Measurements from ENCODE around the gene MAEA. TPM values are rescaled to one million over a fixed set of nuclear protein-coding genes. Genes with fewer than 3 reads are reported as not detected.
A peak's percentile ranks its signal among the peaks of the same experiment; 100 is the strongest.

Gene MAEA
- total and polyA plus RNA-seq, 2 experiments from 2014 or later: 57.3 to 85.0 TPM

DNA sequence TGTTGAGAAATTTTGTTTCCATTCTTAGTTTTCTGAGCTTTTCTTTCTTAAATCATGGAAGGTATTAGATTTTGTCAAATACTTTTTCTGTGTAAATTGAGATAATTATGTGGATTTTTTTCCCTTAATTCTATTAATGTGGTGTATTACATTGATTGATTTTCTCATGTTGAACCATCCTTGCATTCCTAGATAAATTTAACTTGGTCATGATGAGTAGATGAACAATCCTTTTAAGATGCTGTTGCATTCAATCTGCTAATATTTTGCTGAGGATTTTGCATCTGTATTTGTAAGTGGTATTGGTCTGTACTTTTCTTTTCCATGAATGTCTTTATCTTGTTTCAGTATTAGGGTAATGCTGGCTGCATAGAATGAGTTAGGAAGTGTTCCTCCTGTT lies 20.5 kb upstream of the MAEA start:
- Histone ChIP-seq H3K4me1 (ENCODE audit: insufficient read depth) (no peaks in the 10 kb centered on the region), H3K79me2 (ENCODE audit: insufficient read depth) (no peaks in the 10 kb centered on the region), H3K9ac (no peak overlapping the region), H3K4me3 (no peak overlapping the region), H3K9me2 (ENCODE audit: insufficient read depth) (no peaks in the 10 kb centered on the region), H3K36me3 (ENCODE audit: low read depth) (no peaks in the 10 kb centered on the region), H3K27me3 (replicated peaks; ENCODE audit: insufficient read depth) (no peaks in the 10 kb centered on the region), H3F3A (ENCODE audit: insufficient read depth) (no peaks in the 10 kb centered on the region), H4K20me1 (ENCODE audit: insufficient read depth) (no peaks in the 10 kb centered on the region), H3K4me2 (ENCODE audit: unreplicated experiment) (no peak overlapping the region), H2AFZ (no peak overlapping the region), H3K27ac (no peak overlapping the region), H3K9me3 (ENCODE audit: low read depth) (peaks cover 11% of the 10 kb centered on the region)
- TF ChIP-seq EZH2phosphoT487 (IDR thresholded peaks at IDR 0.05; ENCODE audit: insufficient read depth, low read depth): no peak
- TF ChIP-seq EZH2 (IDR thresholded peaks at IDR 0.05; ENCODE audit: insufficient read depth, poor library complexity, severe bottlenecking): no peak
- DNase-seq: peak; percentile 19
- in situ Hi-C loops (cut with MboI): no loop called here

DNA sequence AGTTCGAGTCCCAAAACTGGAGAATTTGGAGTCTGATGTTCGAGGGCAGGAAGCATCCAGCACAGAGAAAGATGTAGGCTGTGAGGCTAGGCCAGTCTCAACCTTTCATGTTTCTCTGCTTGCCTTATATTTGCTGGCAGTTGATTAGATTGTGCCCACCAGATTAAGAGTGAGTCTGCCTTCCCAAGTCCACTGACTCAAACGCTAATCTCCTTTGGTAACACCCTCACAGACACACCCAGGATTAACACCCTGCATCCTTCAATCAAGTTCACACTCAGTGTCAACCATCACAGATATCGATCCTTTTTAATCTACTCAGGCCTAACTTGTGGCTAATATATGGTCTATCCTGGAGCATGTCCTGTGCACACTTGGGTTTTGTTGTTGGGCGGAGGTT lies 18.0 kb upstream of the MAEA start:
- no peaks in the 10 kb centered on the region for H3K79me2 ChIP-seq (ENCODE audit: insufficient read depth)
- no peak for DNase-seq
- in situ Hi-C loops (cut with MboI): no loop called here
- TF ChIP-seq EZH2 (IDR thresholded peaks at IDR 0.05; ENCODE audit: insufficient read depth, poor library complexity, severe bottlenecking) (no peak), EZH2phosphoT487 (IDR thresholded peaks at IDR 0.05; ENCODE audit: insufficient read depth, low read depth) (no peak)
- no peak overlapping the region for H3K9ac ChIP-seq
- peaks cover 11% of the 10 kb centered on the region for H3K9me3 ChIP-seq (ENCODE audit: low read depth)
- no peaks in the 10 kb centered on the region for H3K27me3 ChIP-seq (replicated peaks; ENCODE audit: insufficient read depth)
- 81 to 87% methylated on average over 5 of the region's 5 CpGs for WGBS, 2 experiments (ENCODE audit: low coverage in 1 of 2, low lambda C conversion rate in 2 of 2, missing lambda C conversion rate in 2 of 2)
- H3K4me3 ChIP-seq: no peak overlapping the region
- no peak overlapping the region for H3K27ac ChIP-seq
- H2AFZ ChIP-seq: no peak overlapping the region
- no peaks in the 10 kb centered on the region for H3K9me2 ChIP-seq (ENCODE audit: insufficient read depth)
- H3F3A ChIP-seq (ENCODE audit: insufficient read depth): no peaks in the 10 kb centered on the region
- no peaks in the 10 kb centered on the region for H3K4me1 ChIP-seq (ENCODE audit: insufficient read depth)
- no peaks in the 10 kb centered on the region for H4K20me1 ChIP-seq (ENCODE audit: insufficient read depth)
- no peak overlapping the region for H3K4me2 ChIP-seq (ENCODE audit: unreplicated experiment)
- H3K36me3 ChIP-seq (ENCODE audit: low read depth): no peaks in the 10 kb centered on the region

DNA sequence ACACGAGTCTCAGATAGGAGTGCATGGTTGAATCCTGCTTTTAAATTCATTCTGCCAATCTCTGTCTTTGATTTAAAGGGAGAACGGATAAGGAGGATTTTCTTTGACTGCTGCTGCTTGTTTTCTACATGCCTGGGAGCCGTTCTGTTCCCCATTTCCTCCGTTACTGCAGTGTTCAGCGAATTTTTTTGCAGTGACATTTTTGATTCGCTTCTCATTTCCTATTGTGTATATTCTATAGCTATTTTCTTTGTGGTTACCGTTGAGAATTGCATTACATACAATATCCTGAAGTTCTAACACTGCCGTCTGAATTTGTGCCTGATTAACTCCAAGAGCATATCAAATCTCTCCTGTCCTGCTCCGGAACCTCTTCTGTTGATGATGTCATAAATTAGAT lies 14.8 kb upstream of the MAEA start:
- Histone ChIP-seq H3K79me2 (ENCODE audit: insufficient read depth) (no peaks in the 10 kb centered on the region), H3K9ac (no peak overlapping the region), H3K9me3 (ENCODE audit: low read depth) (peaks cover under 1% of the 10 kb centered on the region), H4K20me1 (ENCODE audit: insufficient read depth) (no peaks in the 10 kb centered on the region), H3K36me3 (ENCODE audit: low read depth) (no peaks in the 10 kb centered on the region), H3K9me2 (ENCODE audit: insufficient read depth) (no peaks in the 10 kb centered on the region), H3K27me3 (replicated peaks; ENCODE audit: insufficient read depth) (no peaks in the 10 kb centered on the region), H3K4me2 (ENCODE audit: unreplicated experiment) (no peak overlapping the region), H3F3A (ENCODE audit: insufficient read depth) (no peaks in the 10 kb centered on the region), H2AFZ (no peak overlapping the region), H3K4me3 (no peak overlapping the region), H3K27ac (no peak overlapping the region), H3K4me1 (ENCODE audit: insufficient read depth) (no peaks in the 10 kb centered on the region)
- 68 to 70% methylated on average over 9 of the region's 9 CpGs for WGBS, 2 experiments (ENCODE audit: low coverage in 1 of 2, low lambda C conversion rate in 2 of 2, missing lambda C conversion rate in 2 of 2)
- DNase-seq: no peak
- in situ Hi-C loops (cut with MboI): no loop called here
- TF ChIP-seq EZH2 (IDR thresholded peaks at IDR 0.05; ENCODE audit: insufficient read depth, poor library complexity, severe bottlenecking) (no peak), EZH2phosphoT487 (IDR thresholded peaks at IDR 0.05; ENCODE audit: insufficient read depth, low read depth) (no peak)

DNA sequence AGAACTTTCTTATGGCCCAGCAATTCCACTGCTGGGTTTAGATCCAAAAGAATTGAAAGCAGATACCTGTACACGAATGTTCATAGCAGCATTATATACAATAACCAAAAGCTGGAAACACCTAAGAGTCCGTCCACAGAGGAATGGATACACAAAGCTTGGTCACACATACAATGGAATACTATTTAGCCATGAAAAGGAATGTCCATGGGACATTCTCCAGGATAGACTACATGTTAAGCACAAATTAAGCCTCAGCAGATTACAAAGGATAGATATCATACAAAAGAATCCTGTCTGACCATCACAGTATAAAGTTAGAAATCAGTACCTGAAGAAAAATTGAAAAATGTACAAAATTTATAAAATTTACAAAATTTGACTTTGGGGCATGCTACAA lies 12.7 kb upstream of the MAEA start:
- Histone ChIP-seq H3K79me2 (ENCODE audit: insufficient read depth) (no peaks in the 10 kb centered on the region), H4K20me1 (ENCODE audit: insufficient read depth) (no peaks in the 10 kb centered on the region), H3F3A (ENCODE audit: insufficient read depth) (no peaks in the 10 kb centered on the region), H3K4me3 (no peak overlapping the region), H3K4me1 (ENCODE audit: insufficient read depth) (no peaks in the 10 kb centered on the region), H3K27me3 (replicated peaks; ENCODE audit: insufficient read depth) (no peaks in the 10 kb centered on the region), H3K9me3 (ENCODE audit: low read depth) (no peaks in the 10 kb centered on the region), H3K4me2 (ENCODE audit: unreplicated experiment) (no peak overlapping the region), H2AFZ (no peak overlapping the region), H3K27ac (no peak overlapping the region), H3K36me3 (ENCODE audit: low read depth) (no peaks in the 10 kb centered on the region), H3K9ac (no peak overlapping the region), H3K9me2 (ENCODE audit: insufficient read depth) (no peaks in the 10 kb centered on the region)
- in situ Hi-C loops (cut with MboI): no loop called here
- DNase-seq: no peak
- WGBS, 2 experiments (ENCODE audit: low coverage in 1 of 2, low lambda C conversion rate in 2 of 2, missing lambda C conversion rate in 2 of 2): 55 to 64% methylated on average over 2 of the region's 2 CpGs
- no peak for TF ChIP-seq EZH2phosphoT487 (IDR thresholded peaks at IDR 0.05; ENCODE audit: insufficient read depth, low read depth)
- no peak for TF ChIP-seq EZH2 (IDR thresholded peaks at IDR 0.05; ENCODE audit: insufficient read depth, poor library complexity, severe bottlenecking)
